Fibroblast of villous mesenchyme (primary cell): ENCODE results near the gene UVSSA. TPM values are rescaled to one million over a fixed set of nuclear protein-coding genes. Genes with fewer than 3 reads are reported as not detected.

ENCODE experiments used
- DNase-seq: peaks from one replicate; pipeline ENCODE4 v3.0.0-alpha.2; 2010; ENCODE audit warnings: low read depth
- H3K4me3 ChIP-seq: 2 replicates; pipeline ENCODE4 v1.5.1; 2011; ENCODE audit warnings: low read depth, mild to moderate bottlenecking, low read length
- total RNA-seq: library from RNA; depleted of rRNA; stranded (reverse); fragments of >200 nt; gene quantifications from 2 replicates; pipeline ENCODE4 v1.2.3, GENCODE V29; 2012
- TF ChIP-seq, protein P1 (sequence below): IDR thresholded peaks from 2 replicates; pipeline ENCODE4 v1.5.1; 2012; ENCODE audit warnings: low read depth, mild to moderate bottlenecking, low read length; ENCODE audit not compliant: insufficient read depth

UVSSA gene
- total RNA-seq, 1 donor: 10.8 TPM

DNA sequence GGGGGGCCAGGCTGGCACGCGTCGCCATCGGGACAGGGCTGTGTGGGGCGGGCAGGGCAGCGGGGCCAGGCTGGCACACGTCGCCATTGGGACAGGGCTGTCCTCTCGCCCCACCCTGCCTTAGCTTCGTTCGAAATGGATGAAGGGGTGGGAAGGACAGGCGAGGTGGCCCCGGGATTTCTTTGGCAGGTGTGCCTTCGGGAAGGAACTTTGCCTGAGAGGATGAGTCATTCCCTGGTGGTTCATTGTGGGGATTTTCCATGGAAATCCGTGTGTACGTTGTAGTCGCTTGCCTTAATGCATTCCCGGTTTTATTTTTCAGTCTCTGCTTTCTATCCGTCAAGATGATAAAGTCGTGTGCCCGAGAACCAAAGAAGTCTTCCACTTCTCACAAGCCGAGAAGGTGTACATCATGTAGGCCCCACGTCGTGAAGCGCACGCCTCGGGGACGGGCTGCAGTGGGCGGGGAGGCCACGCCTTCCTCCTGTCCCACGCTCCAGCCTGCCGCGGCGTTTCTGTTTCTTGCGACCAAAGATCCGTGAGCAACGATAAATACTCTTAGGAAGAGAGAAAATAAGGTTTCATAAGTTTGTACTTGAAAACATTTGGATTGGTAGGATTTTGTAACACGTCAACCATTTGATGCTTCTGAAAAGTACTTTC, 8.1 kb upstream of the UVSSA start:
- no peak overlapping the region for H3K4me3 ChIP-seq
- TF ChIP-seq, protein P1, sequence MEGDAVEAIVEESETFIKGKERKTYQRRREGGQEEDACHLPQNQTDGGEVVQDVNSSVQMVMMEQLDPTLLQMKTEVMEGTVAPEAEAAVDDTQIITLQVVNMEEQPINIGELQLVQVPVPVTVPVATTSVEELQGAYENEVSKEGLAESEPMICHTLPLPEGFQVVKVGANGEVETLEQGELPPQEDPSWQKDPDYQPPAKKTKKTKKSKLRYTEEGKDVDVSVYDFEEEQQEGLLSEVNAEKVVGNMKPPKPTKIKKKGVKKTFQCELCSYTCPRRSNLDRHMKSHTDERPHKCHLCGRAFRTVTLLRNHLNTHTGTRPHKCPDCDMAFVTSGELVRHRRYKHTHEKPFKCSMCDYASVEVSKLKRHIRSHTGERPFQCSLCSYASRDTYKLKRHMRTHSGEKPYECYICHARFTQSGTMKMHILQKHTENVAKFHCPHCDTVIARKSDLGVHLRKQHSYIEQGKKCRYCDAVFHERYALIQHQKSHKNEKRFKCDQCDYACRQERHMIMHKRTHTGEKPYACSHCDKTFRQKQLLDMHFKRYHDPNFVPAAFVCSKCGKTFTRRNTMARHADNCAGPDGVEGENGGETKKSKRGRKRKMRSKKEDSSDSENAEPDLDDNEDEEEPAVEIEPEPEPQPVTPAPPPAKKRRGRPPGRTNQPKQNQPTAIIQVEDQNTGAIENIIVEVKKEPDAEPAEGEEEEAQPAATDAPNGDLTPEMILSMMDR: no peak
- no peak for DNase-seq

DNA sequence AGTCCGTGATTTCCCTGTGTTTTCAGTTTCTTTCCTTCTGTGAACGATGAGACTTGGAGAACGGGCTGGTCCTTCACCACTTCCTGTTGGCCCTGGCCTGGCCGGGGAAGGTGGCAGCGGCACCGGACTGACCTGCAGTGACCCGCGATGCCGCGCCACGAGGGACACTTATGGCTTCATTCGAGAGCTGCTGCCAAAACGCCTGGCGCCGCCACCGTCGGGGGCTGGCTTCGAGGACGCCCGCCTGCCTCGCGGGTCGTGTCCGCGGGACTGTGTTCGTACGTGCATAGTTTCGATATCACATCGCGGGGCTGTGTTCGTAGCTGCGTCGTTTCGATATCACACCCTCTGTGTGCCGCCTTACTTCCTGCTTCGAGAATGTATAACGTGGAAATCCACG, 7.5 kb upstream of the UVSSA start:
- TF ChIP-seq, protein P1: no peak
- DNase-seq: no peak
- no peak overlapping the region for H3K4me3 ChIP-seq

DNA sequence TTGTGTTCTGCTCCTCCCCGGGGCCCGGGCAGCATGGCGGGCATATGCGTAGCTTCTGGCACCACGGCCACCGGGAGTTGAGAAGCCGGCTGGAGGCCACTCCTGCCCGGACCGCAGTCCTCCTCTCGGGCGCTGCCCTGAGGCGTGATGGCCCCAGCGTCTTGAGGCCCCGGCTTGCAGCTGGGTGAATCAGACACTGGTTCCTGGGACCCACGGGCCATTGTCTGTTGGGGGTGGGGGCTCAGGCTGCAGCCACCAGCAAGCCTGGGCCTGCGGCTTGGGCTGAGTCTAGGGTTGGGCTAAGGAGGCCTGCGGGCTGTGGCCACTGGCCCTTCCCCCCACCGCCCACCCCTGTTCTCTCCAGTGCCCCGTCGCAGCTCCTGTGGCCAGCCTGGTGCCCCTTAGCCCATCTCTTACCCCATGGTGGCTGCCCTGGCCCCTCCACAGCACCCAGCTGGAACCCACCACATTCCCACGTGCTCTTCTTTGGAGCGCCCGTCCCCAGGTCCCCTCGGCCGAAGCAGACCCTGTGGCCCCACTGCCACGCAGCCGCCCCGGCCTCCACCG, 6.7 kb upstream of the UVSSA start:
- no peak for DNase-seq
- TF ChIP-seq, protein P1: no peak
- H3K4me3 ChIP-seq: no peak overlapping the region

DNA sequence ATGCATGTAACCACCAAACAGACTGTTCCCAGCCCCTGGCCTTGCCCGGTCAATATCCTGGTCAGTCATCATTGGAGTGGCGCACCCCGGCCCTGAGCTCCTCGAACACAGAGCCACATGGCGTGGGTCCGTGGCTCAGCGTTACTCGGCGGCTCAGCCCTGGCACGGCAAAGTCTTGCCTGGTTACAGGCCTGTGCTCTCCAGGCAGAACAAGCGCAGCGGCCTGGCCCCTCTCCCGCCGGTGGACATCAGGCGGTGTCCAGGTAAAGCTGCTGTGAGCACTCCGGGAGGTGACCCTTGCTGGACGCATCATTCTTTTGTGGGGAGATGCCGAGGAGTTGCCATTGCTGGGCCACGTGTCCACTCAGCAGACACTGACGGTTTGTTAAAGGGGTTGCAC, 6.1 kb upstream of the UVSSA start:
- H3K4me3 ChIP-seq: no peak overlapping the region
- no peak for DNase-seq
- TF ChIP-seq, protein P1: no peak

DNA sequence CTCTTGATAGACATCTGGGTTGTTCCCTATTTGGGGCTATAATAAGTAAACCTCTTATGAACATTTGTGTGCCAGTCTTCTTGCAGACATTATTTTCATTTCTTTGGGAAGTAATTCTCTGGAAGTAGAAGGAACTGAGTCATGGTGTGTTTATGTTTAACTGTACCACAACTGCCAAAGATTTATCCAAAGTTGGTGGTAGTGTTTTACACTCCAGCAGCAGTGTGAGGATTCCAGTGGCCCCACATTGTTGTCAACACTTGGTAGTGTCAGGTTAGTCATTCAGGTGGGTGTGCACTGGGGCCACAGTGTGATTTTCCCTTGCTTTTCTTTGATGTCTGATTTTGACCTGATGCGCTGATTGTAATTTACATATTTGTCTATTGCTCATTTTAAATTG, 5.0 kb upstream of the UVSSA start:
- DNase-seq: no peak
- H3K4me3 ChIP-seq: no peak overlapping the region
- TF ChIP-seq, protein P1: no peak

DNA sequence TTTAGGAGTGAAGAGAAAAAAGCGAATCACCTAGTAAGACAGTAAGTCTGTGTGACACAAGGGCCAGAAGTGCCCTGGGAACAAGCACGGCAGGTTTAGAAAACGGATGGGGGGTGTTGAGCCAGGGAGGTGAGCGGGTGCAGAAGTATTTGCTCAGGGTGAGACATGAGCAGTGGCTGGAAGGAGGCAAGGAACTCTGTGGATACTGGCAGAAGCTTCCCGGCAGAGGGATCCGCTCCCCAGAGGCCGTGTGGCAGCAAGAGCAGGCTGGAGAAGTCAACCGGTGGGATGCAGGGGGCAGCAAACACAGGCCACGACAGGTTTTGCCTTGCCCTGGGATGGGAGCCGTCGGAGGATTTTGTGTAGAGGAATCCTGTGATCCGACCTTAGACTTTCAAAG, 2.3 kb upstream of the UVSSA start:
- TF ChIP-seq, protein P1: no peak
- no peak for DNase-seq
- H3K4me3 ChIP-seq: no peak overlapping the region
